ENCODE measurements around the gene ARF1.

DNA sequence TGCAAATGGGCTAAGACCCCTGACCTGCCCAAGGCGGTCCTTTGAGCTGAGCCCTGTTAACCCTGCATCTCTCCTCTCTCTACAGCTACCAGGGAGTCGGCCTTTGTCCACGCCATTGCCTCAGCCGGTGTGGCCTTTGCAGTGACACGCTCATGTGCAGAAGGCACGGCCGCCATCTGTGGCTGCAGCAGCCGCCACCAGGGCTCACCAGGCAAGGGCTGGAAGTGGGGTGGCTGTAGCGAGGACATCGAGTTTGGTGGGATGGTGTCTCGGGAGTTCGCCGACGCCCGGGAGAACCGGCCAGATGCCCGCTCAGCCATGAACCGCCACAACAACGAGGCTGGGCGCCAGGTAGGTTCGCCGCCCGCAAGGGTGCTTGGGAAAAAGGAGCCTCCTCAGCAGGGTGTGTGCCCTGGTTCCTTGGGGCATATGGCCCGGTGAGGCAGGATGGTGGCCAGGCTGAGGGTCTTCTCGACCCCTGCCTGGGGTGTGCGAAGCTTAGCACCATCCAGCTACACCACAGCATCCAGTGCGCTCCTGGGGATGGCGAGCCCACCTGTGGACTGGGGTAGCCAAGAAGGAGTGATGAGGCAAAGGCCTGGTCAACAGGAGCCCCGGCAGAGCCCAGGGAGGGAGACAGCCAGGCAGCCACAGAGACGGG is 31.8 kb upstream of the ARF1 start:
- TF ChIP-seq, protein P1, sequence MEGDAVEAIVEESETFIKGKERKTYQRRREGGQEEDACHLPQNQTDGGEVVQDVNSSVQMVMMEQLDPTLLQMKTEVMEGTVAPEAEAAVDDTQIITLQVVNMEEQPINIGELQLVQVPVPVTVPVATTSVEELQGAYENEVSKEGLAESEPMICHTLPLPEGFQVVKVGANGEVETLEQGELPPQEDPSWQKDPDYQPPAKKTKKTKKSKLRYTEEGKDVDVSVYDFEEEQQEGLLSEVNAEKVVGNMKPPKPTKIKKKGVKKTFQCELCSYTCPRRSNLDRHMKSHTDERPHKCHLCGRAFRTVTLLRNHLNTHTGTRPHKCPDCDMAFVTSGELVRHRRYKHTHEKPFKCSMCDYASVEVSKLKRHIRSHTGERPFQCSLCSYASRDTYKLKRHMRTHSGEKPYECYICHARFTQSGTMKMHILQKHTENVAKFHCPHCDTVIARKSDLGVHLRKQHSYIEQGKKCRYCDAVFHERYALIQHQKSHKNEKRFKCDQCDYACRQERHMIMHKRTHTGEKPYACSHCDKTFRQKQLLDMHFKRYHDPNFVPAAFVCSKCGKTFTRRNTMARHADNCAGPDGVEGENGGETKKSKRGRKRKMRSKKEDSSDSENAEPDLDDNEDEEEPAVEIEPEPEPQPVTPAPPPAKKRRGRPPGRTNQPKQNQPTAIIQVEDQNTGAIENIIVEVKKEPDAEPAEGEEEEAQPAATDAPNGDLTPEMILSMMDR (IDR thresholded peaks at IDR 0.05): no peak
- no peak for TF ChIP-seq POLR2AphosphoS5 (IDR thresholded peaks at IDR 0.05)
- TF ChIP-seq POLR2A (IDR thresholded peaks at IDR 0.05): no peak
